ENCODE results near the gene RIPK1.
A peak's percentile ranks its signal among the peaks of the same experiment; 100 is the strongest.
"Not testable (repeated sequence)": the region's sequence is repeated elsewhere in the genome, so short reads cannot be mapped to it uniquely, and the experiment has no call there.

The RIPK1 gene

DNA sequence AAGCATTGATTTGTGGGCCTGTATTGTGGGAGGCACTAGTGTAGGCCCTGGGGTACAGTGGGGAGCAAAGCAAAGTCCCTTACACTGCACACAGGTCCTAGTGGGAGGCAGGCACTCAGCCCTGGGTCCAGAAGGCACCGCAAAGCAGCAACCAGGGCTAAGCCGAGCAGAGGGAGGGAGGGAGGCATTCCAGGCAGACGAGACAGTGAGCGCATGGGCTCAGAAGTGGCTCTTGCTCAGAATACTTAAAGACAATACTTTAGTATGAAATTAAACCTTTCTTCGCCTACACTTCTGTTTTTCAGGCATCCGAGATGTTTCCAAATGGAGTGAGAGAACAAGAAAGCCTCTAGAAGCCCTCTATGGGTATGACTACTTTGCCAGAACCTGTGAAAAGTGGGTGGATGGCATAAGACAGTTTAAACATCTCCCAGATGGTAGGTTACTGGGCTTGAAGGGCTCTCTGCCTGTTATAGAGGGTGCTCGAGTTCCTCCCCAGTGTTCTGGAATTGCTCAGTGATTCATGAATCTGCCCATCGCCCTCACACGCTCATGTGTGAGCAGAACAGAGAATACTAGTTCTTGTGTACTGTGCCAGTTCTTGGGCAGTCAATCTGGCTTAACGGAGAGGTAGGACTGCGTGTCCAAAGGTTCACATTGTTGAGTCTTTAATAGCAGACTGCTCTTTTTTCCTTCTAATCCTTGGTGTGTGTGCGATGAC lies 68.9 kb downstream of the RIPK1 start:
- no peak for DNase-seq

DNA sequence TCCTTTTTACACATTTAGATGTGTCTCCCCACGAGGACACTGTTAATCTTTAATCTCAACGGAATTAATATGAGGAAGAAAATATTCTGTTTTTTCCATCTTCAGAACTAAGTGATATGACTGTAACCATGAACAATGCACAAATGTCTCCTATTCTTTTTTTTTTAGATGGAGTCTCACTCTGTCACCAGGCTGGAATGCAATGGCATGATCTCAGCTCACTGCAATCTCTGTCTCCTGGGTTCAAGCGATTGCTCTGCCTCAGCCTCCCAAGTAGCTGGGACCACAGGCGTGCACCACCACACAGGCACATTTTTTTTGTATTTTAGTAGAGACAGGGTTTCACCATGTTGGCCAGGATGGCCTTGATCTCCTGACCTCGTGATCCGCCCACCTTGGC lies 69.6 kb downstream of the RIPK1 start:
- not testable (repeated sequence) for DNase-seq

DNA sequence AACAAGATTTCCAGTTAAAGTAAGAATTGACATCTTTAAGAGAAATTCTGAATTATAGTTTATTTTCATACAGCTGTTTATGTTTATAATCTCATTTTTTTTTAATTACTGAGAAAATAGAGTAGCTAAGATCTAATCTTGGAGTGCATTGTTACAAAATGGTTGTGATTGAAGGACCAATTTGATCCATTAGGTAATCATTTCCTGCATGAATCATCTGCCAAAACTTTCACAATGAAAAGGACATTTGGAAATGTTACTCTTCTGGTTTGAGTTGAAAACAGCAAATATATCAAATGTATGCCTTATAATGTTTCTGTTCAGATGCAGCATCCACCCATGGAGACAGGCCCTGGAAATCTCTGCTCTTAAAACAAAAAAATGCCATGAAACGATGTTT lies 70.0 kb downstream of the RIPK1 start:
- DNase-seq, result no peak

DNA sequence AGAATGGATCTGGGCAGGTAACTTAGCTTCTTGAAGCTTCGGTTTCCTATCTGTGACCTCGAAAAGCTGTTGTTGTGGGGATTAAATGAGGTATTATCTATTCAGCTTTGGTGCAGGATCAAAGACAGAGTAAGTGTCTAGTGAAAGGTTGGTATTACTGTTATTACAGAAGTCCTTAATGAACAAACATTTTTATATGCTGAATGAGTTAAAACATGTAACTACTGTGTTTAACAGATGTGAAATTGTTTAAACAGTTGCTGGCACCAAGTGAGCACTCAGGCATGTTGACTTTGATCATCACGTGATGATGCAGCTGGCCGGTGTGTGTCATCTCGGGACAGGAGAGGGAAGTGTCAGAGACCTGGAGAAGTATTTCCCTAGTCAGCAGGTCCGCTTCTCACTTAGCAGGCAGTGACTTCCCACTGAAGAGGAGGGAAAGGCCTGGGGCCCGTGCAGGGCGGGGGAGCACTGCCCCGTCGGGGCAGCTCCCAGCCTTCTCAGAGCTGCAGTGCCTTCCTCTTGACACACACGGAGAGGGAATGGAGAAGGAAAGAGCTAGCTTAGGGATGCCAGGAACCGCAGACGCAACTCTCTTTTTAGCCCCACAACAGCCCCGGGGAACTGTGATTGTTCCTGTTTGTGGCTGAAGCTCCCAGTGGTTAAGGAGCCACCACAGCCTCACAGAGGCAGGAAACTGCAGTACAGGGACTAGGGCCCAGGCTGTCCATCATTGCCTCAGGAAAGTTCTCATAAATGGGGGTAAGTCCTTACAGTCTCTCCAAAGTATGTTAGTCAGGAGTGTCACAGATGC lies 71.0 kb downstream of the RIPK1 start:
- DNase-seq, result peak; percentile 94 to 97

DNA sequence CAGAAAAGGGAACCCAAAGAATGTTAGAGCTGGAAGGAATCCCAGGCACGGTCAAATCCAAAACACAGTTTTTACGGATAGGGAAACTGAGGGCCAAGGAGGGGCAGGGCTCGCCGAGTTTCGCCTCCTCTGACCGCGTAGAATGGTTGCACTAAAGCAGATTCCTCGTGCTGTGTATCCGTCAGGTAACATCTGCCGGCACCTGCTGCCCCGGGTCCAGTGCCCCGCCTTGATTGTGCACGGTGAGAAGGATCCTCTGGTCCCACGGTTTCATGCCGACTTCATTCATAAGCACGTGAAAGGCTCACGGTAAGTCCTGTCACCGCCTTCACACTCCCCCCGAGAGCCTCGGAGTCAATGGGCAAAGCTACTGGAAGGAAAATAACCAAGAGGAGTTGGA lies 71.9 kb downstream of the RIPK1 start:
- no peak for DNase-seq

DNA sequence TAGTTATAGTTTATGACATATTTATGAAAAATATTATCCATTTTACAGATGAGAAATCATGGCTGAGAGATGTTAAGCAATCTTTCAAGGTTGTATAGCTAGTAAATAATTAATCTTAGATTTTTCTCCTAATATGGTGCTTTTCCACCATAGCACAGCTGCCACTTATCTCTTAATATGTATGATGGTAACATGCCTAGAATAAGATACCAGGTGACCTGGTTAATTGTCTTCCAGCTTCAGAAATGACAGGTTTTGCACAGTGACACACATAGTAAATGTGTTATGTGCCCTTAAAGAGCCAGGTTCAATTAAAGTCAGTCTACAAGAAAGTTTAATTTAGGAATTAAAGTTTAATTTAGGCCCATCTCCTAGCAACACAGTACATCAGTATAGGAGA lies 74.2 kb downstream of the RIPK1 start:
- no peak for DNase-seq

DNA sequence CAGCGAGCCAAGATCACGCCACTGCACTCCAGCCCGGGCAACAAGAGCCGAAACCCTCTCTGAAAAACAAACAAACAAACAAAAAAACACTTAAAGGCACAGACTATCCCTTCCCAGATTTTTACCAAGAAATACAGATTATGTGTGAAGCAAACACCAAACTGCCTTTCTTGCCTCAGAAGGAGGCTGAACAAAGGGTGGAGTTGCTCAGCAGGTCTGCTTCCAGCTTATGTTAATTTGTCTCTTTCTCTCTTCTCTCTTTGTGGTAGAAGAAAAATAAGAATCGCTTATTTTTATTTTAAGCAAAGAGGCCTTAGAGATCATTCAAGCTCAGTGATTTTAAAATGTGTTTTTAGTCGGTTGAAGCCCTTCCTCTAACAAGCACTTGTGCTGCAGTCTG lies 74.9 kb downstream of the RIPK1 start:
- no peak for DNase-seq

DNA sequence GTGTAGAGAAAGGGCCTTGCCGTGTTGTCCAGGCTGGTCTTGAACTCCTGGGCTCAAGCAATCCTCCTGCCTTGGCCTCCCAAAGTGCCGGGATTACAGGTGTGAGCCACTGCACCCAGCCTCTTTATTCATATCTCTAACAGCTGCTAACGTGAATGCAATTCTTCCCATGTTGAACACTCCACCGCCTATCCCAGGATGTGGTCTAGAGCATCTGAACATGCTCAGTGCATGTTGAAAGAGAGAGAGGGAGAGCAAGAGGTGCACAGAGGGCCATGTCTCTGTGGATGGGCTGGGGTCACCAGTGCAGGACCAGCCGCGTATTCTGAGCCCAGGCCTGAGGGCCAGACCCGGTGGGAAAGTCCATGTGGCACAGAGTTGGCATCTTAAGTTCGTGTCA lies 76.3 kb downstream of the RIPK1 start:
- DNase-seq, result no peak

DNA sequence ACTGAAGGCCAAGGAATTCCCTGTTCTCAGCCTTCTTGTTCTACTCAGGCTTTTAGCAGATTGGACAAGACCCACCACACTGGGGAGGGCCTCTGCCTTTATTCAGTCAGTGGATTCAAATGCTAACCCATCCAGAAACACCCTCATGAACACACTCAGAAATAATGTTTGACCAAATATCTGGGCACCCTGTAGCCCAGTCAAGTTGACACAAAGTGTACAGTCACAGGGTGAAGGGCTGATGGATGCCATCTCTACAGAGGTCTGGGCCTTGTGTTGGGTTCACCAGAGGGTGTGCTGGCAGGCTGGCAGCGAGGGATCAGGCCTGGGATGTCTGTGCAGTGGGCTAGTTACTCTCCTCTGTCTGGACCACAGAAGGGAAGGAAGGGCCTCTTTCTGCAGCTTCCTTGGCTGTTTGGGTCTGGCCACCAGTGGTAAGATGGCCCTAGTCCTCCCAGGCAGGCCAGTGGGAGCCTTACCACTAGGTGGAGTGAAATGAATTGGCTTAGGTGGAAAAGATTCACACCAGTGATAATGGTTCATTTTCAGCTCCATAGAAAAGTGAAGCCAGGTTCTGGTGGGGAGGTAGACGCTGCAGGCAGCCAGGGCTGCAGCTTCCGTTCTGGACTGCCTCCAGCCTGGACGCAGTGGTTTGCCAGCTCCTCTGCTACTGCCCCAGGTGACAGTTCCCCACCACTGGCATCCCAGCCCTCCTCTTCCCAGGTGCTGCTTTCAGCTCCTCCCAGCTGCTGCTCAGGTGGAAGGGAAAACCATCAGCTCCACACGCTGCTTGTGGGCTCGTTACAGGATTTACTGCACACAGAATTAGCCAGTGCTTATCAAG lies 79.8 kb downstream of the RIPK1 start:
- no peak for DNase-seq

DNA sequence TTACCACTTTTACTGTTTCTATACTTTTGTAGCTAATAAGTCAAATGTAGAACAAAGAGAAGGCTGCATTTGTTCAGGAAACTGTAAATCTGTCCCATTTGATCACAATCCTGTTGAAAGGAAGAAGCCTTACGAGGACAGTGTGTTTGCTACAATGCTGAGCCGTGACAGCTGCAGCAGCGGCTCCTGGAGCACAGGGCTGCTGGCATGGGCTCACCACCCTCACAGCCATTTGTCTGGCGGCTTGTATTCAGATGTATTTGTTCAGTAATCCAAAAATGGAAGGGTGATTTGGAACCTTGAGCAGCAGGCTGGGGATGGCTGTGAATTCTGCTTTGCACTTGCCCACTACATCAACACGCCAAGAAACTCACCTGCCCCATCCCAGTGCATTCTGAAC lies 83.4 kb downstream of the RIPK1 start:
- peak; percentile 53 to 75 for DNase-seq

DNA sequence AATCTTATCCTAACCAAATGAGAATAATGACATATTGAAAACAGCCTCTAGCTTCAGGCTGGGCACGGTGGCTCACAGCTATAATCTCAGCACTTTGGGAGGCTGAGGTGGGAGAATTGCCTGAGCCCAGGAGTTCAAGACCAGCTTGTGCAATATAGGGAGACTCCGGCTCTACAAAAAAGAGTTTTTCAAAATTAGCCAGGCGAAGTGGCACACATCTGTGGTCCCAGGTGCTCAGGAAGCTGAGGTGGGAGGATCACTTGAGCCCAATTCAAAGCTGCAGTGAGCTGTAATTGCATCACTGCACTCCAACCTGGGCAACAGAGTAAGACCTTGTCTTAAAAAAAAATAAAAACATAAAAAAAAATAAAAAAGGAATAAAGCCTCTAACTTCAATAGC lies 84.4 kb downstream of the RIPK1 start:
- no peak for DNase-seq

DNA sequence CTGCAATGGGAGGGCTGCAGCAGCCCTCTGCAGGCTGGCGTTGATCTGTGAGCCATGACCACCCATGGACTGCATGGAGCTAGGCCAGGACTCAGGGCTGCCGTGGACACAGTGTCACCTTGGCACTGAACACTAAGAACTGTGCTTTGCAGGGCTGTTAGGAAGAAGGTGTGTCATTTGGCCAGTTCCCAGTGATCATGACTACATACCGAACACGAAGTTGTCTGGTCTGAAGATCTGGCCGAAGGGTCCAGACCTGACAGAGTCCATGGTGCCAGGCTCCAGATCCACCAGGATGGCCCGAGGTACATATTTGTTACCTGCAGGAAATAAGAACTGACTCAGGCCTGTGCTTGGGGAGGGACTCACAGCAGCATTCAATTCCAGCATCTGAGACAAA lies 87.1 kb downstream of the RIPK1 start:
- not testable (repeated sequence) for DNase-seq

DNA sequence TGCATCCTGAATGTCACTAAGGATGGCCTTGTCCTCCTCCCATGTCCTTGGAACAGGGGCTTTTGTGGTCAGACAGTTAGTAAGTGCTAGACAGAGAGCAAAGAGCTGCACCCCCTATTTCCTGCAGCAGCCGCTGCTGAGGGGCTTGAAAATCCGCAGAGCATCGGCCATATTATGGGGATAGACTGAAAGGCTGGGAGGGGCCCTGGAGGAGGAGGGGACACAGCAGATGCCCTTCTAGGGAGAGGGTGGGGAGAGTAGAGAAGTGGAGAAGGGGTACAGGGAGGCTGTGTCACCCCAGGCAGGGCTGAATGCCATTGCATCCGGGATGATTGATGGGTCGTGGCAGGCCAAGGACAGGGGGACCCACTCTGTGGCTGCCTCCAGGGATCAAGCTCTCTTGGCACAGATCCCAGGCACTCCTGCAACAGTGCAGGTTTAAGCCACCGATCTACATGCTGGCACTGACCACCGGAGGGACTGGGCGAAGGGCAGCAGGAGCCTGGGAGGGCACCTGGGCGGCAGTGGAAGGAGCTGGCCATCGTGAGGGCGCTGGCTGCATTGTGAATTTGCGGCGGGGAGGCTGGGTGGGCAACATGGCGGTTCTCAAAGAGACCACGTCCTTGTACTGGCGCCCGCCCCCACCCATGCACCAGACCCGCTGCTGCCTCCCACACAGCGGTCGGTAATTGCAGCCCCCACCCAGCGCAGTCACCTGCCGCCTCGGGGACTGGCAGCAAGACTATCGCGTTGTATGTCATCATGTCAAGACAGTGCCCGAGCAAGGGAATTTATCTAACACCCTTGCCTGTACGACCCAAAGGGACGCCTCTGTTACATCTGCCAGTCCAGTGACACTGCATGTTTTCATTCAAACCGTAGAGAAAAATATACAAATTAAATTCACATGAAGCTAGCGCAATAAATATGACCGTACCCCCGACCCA lies 88.2 kb downstream of the RIPK1 start:
- not testable (repeated sequence) for DNase-seq

DNA sequence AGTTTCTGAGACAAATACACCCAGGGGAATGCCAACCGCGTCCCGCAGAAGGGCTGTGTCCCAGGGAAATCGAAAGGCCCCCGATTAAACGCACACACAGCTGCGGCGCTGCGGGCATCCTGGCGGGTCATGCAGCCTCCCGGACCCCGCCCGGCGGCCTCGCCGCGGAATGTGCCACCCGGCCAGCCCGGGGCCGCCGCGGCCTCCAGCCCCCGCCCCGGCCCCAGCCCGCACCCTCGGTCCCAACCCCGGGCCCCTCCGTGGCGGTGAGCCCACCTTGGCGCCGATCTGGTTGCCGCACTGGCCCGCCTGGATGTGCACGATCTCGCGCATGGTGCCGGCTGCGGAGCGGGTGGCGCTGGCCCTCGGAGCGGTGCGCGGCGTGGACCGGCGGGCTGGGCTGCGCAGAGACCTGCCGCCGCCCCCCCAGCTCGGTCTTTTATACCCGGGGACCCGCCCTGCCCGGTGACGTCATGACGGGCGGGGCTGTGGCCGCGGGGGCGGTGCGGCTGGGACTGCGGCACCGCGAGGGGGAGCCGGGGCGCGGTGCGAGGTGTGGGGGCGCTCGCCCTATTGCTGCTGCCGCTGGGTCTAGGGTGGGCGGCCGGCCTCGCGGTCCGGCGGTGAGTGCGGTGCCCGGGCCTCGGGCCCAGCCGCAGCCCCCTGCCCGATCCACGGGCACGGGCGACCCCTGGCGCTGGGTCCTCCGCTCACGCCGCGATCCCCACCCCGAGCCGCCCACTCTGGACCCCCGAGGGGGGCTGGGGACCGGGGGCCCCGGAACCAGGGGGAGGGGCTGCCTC lies 89.0 kb downstream of the RIPK1 start, which contains the start of gene TUBB2A:
TSS of gene TUBB2A (minus strand) at position 414 of the 803 bp plus-strand sequence. CDS start at position 333, 81 bp downstream.
- DNase-seq, result peak; percentile 47 to 50

DNA sequence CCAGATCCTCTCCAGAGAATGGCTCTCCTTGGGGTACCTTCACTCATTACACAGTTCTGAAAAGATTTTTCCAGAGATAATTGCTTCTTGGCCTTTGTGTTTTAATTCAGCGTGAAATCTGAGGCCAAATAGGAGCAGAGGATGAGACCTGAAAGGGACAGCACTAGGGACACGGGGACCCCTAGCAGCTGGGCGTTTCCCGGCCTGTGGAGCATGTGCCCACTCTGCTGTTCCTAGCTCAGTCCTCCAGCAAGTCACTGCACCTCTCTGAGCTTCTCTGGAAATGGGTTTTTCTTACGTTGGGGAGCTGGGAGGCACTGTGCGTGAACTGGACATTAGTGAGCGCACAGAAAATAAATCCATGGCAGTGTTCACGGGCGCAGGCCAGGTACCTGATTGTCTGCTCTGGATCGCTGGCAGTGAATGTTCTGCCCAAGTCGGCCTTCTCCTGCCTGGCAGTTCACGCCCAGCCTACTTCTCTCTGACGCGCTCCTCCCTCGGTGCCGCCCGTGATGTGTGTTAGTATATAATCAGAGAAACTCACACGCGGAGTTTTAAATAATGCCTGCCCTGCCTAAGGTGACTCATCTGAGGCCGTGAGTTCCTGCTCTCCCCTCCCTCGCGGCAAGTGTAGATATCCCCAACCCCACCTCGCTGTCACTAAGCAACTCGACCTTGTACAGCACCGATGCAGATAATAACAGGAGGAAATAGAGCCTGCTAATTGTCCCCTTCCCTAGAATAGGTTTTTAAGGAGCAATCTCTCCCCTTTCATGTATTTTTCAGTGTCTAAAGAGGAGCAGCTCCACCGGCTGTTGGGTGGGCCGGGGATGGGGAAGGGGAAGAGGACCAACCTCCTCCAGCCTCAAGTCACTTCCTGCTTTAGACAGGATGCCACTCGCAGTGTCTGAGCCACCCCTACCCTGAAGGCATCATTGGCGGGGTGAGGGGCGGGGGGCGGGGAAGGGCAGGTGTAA lies 91.8 kb downstream of the RIPK1 start:
- peak; percentile 64 to 67 for DNase-seq

DNA sequence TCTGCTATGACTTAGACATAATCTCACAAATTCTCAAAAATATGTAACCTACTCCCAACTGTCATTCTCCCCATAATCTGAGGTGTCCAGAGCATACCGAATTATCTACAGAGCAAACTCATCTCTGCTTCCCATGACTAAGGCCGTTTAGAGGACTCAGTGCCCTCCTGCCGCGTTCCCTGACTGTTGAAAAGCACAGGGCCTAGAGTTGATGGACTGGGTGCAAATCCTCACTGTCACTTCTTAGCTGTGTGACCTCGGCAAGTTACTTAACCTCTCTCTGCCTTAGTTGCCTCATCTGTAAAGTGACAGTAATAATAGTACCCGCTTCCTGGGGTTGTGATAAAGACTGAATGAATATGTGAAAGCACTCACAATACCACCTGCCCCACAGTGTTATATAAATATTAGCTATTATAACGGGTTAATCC lies 93.8 kb downstream of the RIPK1 start:
- peak; percentile 58 to 61 for DNase-seq

DNA sequence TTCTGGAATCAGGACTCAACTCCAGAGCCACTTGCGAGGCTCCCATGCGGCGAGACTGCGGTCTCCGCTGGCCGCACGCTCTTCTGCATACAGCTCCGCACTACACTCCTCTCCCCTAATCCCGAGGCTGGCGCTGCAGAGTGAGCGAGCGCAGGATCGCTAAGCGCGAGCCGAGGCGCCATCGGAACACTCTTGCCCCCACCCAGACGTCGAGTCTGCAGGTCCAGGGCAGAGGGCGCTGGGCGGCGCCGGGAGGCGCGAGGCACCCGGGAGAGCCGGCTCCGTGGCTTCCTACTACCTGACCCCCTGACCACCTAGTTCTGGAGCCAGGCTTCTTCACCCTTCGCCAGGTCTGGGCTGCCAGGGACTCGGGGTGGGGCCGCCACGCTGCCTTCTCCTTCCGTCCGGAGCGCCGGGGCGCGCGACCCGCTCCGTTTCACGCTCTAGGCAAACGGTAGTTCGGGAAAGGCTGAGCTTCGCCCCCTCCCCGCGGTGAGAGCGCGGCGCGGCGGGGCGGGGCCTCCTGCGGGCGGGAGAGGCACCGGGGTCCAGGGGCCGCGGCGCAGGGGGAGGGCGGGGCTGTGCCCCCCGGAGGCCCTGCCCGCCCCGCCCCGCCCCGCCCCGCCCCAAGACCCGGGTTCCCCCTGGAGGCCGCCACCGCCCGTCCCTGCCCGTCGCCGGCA lies 94.4 kb downstream of the RIPK1 start:
- peak; percentile 60 to 72 for DNase-seq

DNA sequence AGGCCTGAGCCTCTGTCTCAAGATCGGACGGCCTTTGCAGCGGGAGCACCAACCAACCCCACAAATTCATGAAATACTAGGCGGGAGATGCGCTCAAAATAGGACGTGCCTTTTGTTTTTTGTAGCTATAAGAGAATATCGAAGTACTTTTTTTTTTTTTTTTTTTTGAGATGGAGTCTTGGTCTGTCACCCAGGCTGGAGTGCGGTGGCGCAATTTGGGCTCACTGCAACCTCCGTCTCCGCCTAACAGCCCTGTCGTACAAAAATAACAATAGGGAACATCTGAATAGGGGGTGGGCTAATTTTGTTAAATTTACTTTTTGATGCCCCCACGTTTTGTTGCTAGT lies 94.9 kb downstream of the RIPK1 start:
- DNase-seq, result no peak

DNA sequence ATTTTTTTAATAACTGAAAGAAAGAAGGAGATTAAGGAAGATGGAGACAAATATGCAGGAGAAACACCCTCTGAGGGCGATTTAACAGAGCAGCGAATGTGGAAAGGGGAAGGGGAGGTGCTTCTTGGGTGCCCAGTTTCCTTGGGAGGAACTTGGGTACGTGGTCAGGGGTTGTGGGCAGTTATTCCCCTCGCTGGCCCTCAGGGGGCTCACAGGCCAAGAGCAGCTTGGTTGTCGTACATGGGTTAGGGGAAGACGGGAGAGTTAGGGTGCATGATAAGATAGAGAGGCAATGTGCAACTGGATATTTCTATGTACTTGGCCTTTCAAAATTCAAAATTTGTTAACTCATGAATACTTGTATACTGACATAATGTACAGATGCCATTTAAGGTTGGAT lies 96.1 kb downstream of the RIPK1 start:
- DNase-seq, result no peak

Measured in SHP77 (cell line).